Immature natural killer cell (primary cell): Measurements from ENCODE around the gene LILRA5. TPM values are rescaled to one million over a fixed set of nuclear protein-coding genes. Genes with fewer than 3 reads are reported as not detected.
"Not testable (repeated sequence)": the region's sequence is repeated elsewhere in the genome, so short reads cannot be mapped to it uniquely, and the experiment has no call there.

Experiments
- DNase-seq, 3 donors: peaks; one replicate each; pipeline ENCODE4 v3.0.0; 2022; ENCODE audit warnings: mixed read lengths in 1 of 3
- H3K27ac Mint-ChIP-seq, 6 donors: one replicate each; pipeline ENCODE4 v1.8.0; 2020; ENCODE audit warnings: mixed read lengths in 6 of 6, mild to moderate bottlenecking in 5 of 6, inconsistent platforms in 4 of 6, moderate library complexity in 3 of 6
- H3K27me3 Mint-ChIP-seq, 3 donors: one replicate each; pipeline ENCODE4 v1.8.0; 2020 to 2021; ENCODE audit warnings: low read depth in 3 of 3, mild to moderate bottlenecking in 3 of 3, mixed read lengths in 3 of 3, moderate library complexity in 3 of 3, inconsistent platforms in 1 of 3
- H3K36me3 Mint-ChIP-seq, 3 donors: one replicate each; pipeline ENCODE4 v1.8.0; 2020; ENCODE audit warnings: mixed read lengths in 3 of 3, inconsistent platforms in 2 of 3, mild to moderate bottlenecking in 2 of 3
- H3K4me1 Mint-ChIP-seq, 2 donors: one replicate each; pipeline ENCODE4 v1.8.0; 2020; ENCODE audit warnings: inconsistent platforms in 2 of 2, mild to moderate bottlenecking in 2 of 2, mixed read lengths in 2 of 2, moderate library complexity in 1 of 2
- H3K4me3 Mint-ChIP-seq, 5 donors: one replicate each; pipeline ENCODE4 v1.8.0; 2020; ENCODE audit warnings: mild to moderate bottlenecking in 5 of 5, mixed read lengths in 5 of 5, inconsistent platforms in 3 of 5, moderate library complexity in 3 of 5
- H3K9me3 Mint-ChIP-seq, 6 donors: one replicate each; pipeline ENCODE4 v1.8.0; 2020; ENCODE audit warnings: mild to moderate bottlenecking in 6 of 6, mixed read lengths in 6 of 6, inconsistent platforms in 4 of 6, moderate library complexity in 3 of 6
- polyA plus RNA-seq, 3 donors: library from polyadenylated mRNA; unstranded; fragments of 300-500 nt; fragmentation: Illumina TruSeq; gene quantifications; one replicate each; pipeline ENCODE4 v1.2.3, GENCODE V29; 2021

The LILRA5 gene
- polyA plus RNA-seq, 3 donors from 2014 or later: 0.28 to 1.6 TPM; not detected in 1

- Mint-ChIP-seq H3K4me1 (peaks cover 34 to 36% of the 10 kb centered on the region in 2 donors), H3K36me3 (no peaks in the 10 kb centered on the region), H3K27me3 (peaks cover 5 to 15% (median 8%) of the 10 kb centered on the region in 3 donors), H3K27ac (peak overlapping the region in 1 of 6 donors; percentile 14), H3K4me3 (no peak overlapping the region), H3K9me3 (no peaks in the 10 kb centered on the region)
- no peak for DNase-seq
These were observed 30.1 kb downstream of the LILRA5 start for GRCh38 chr19:54282686-54283470.

- H3K27ac Mint-ChIP-seq, DNase-seq, H3K9me3 Mint-ChIP-seq, H3K36me3 Mint-ChIP-seq, H3K4me3 Mint-ChIP-seq: not testable (repeated sequence)
- Mint-ChIP-seq H3K27me3 (peaks cover 5 to 12% (median 8%) of the 10 kb centered on the region in 3 donors), H3K4me1 (peaks cover 29 to 35% of the 10 kb centered on the region in 2 donors)
These were observed 31.3 kb downstream of the LILRA5 start for GRCh38 chr19:54281729-54282075.

- Mint-ChIP-seq H3K4me3 (peak within 1 kb of the TSS in 2 of 5 donors; percentile 16 to 20), H3K36me3 (no peaks in the 10 kb centered on the region), H3K27ac (no peak within 1 kb of the TSS), H3K4me1 (peaks cover 24 to 29% of the 10 kb centered on the region in 2 donors), H3K9me3 (no peaks in the 10 kb centered on the region), H3K27me3 (peaks cover 4 to 12% (median 8%) of the 10 kb centered on the region in 3 donors)
- no peak for DNase-seq
These were observed 31.8 kb downstream of the LILRA5 start, which contains the start of gene LILRB2 for GRCh38 chr19:54281007-54281728. LILRB2 (minus strand) TSS chr19:54281110; CDS start chr19:54280496, 614 bp downstream.

- not testable (repeated sequence) for H3K36me3 Mint-ChIP-seq, H3K27ac Mint-ChIP-seq, H3K9me3 Mint-ChIP-seq, DNase-seq
- peaks cover 17 to 22% of the 10 kb centered on the region in 2 donors for H3K4me1 Mint-ChIP-seq
- peak overlapping the region in 2 of 5 donors; percentile 16 to 20 for H3K4me3 Mint-ChIP-seq
- peaks cover 3 to 12% (median 8%) of the 10 kb centered on the region in 3 donors for H3K27me3 Mint-ChIP-seq
These were observed 32.5 kb downstream of the LILRA5 start for GRCh38 chr19:54280441-54280840.

- Mint-ChIP-seq H3K27ac (peak overlapping the region in 1 of 6 donors; percentile 34), H3K27me3 (peaks cover 3 to 12% (median 8%) of the 10 kb centered on the region in 3 donors), H3K4me1 (peaks cover 13 to 18% of the 10 kb centered on the region in 2 donors)
- DNase-seq, H3K4me3 Mint-ChIP-seq, H3K9me3 Mint-ChIP-seq, H3K36me3 Mint-ChIP-seq: not testable (repeated sequence)
These were observed 32.9 kb downstream of the LILRA5 start for GRCh38 chr19:54280025-54280424.

- no peak overlapping the region for H3K4me3 Mint-ChIP-seq
- H3K27me3 Mint-ChIP-seq: peaks cover 3 to 12% (median 8%) of the 10 kb centered on the region in 3 donors
These were observed 33.5 kb downstream of the LILRA5 start for GRCh38 chr19:54279406-54279962.

GRCh38 chr19:54278571-54279195 is 34.3 kb downstream of the LILRA5 start:
- not testable (repeated sequence) for DNase-seq, H3K9me3 Mint-ChIP-seq, H3K27ac Mint-ChIP-seq, H3K4me3 Mint-ChIP-seq, H3K36me3 Mint-ChIP-seq
- peaks cover 3 to 12% (median 8%) of the 10 kb centered on the region in 3 donors for H3K27me3 Mint-ChIP-seq
- peaks cover 5 to 12% of the 10 kb centered on the region in 2 donors for H3K4me1 Mint-ChIP-seq

More at GRCh38 chr19:54279406-54279962, 33.5 kb downstream of the LILRA5 start:
- Mint-ChIP-seq H3K4me1 (peaks cover 7 to 12% of the 10 kb centered on the region in 2 donors), H3K9me3 (no peaks in the 10 kb centered on the region), H3K27ac (peak overlapping the region in 1 of 6 donors; percentile 34), H3K36me3 (no peaks in the 10 kb centered on the region)
- DNase-seq: no peak

- not testable (repeated sequence) for H3K27ac Mint-ChIP-seq, H3K4me3 Mint-ChIP-seq, H3K9me3 Mint-ChIP-seq, H3K36me3 Mint-ChIP-seq, DNase-seq
- Mint-ChIP-seq H3K27me3 (peaks cover 3 to 12% (median 8%) of the 10 kb centered on the region in 3 donors), H3K4me1 (peaks cover 5 to 10% of the 10 kb centered on the region in 2 donors)
These were observed 34.9 kb downstream of the LILRA5 start for GRCh38 chr19:54278056-54278455.

GRCh38 chr19:54277111-54277615 is 35.8 kb downstream of the LILRA5 start:
- not testable (repeated sequence) for H3K4me3 Mint-ChIP-seq, DNase-seq, H3K4me1 Mint-ChIP-seq, H3K36me3 Mint-ChIP-seq, H3K9me3 Mint-ChIP-seq, H3K27ac Mint-ChIP-seq
- peaks cover 3 to 14% (median 6%) of the 10 kb centered on the region in 3 donors for H3K27me3 Mint-ChIP-seq

- DNase-seq: no peak
- no peak overlapping the region for H3K4me3 Mint-ChIP-seq
- H3K4me1 Mint-ChIP-seq: no peaks in the 10 kb centered on the region
- H3K27me3 Mint-ChIP-seq: peaks cover 2 to 13% (median 2%) of the 10 kb centered on the region in 3 donors
- no peaks in the 10 kb centered on the region for H3K9me3 Mint-ChIP-seq
- H3K27ac Mint-ChIP-seq: no peak overlapping the region
- no peaks in the 10 kb centered on the region for H3K36me3 Mint-ChIP-seq
These were observed 37.0 kb downstream of the LILRA5 start for GRCh38 chr19:54275951-54276350.

- not testable (repeated sequence) for H3K4me3 Mint-ChIP-seq
These were observed 38.5 kb downstream of the LILRA5 start for GRCh38 chr19:54274516-54274915.

GRCh38 chr19:54273821-54274220 is 39.1 kb downstream of the LILRA5 start:
- H3K27ac Mint-ChIP-seq: no peak overlapping the region
- H3K4me1 Mint-ChIP-seq: no peaks in the 10 kb centered on the region
- H3K4me3 Mint-ChIP-seq: no peak overlapping the region
- no peak for DNase-seq
- no peaks in the 10 kb centered on the region for H3K9me3 Mint-ChIP-seq
- H3K27me3 Mint-ChIP-seq: peaks cover 0 to 6% (median 2%) of the 10 kb centered on the region in 3 donors
- no peaks in the 10 kb centered on the region for H3K36me3 Mint-ChIP-seq

More at GRCh38 chr19:54274516-54274915, 38.5 kb downstream of the LILRA5 start:
- H3K4me1 Mint-ChIP-seq, H3K36me3 Mint-ChIP-seq, H3K27ac Mint-ChIP-seq, H3K9me3 Mint-ChIP-seq, H3K27me3 Mint-ChIP-seq, DNase-seq: not testable (repeated sequence)

GRCh38 chr19:54272181-54272580 is 40.8 kb downstream of the LILRA5 start:
- H3K9me3 Mint-ChIP-seq, H3K4me1 Mint-ChIP-seq, H3K27me3 Mint-ChIP-seq, H3K4me3 Mint-ChIP-seq, H3K36me3 Mint-ChIP-seq, DNase-seq: not testable (repeated sequence)
- H3K27ac Mint-ChIP-seq: peak overlapping the region in 1 of 6 donors; percentile 14
